Measurements from ENCODE around the gene KIAA1191.

DNA sequence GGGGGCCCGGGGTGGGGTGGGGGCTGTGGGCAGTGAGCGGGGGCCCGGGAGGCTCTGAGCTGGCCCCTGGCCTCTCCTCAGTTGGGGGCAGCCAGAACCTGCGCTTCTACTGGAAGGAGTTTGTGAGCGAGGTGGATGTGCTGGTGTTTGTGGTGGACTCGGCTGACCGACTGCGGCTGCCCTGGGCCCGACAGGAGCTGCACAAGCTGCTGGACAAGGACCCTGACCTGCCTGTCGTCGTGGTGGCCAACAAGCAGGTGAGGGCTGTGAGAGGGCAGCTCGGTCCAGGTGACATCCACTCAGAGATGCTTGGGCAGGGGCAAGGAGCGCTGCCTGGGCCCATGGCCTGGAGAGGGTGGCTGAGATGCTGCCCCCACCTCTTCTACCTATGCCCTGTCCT is 7.2 kb upstream of the KIAA1191 start:
- TF ChIP-seq, protein P1, sequence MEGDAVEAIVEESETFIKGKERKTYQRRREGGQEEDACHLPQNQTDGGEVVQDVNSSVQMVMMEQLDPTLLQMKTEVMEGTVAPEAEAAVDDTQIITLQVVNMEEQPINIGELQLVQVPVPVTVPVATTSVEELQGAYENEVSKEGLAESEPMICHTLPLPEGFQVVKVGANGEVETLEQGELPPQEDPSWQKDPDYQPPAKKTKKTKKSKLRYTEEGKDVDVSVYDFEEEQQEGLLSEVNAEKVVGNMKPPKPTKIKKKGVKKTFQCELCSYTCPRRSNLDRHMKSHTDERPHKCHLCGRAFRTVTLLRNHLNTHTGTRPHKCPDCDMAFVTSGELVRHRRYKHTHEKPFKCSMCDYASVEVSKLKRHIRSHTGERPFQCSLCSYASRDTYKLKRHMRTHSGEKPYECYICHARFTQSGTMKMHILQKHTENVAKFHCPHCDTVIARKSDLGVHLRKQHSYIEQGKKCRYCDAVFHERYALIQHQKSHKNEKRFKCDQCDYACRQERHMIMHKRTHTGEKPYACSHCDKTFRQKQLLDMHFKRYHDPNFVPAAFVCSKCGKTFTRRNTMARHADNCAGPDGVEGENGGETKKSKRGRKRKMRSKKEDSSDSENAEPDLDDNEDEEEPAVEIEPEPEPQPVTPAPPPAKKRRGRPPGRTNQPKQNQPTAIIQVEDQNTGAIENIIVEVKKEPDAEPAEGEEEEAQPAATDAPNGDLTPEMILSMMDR (IDR thresholded peaks at IDR 0.05 in 2 of 3, conservative IDR thresholded peaks at IDR 0.05 in 1 of 3; ENCODE audit: insufficient read depth in 2 of 3, low read depth in 1 of 3, low read length in 3 of 3), result no peak
- TF ChIP-seq ZNF239 (CRISPR knock-in tag; IDR thresholded peaks at IDR 0.05), result no peak
- no peak for TF ChIP-seq HDGF (IDR thresholded peaks at IDR 0.05)
- no peak for TF ChIP-seq KLF13 (tag; IDR thresholded peaks at IDR 0.05; ENCODE audit: borderline replicate concordance, low read depth)
- no peak for TF ChIP-seq POLR2AphosphoS5 (IDR thresholded peaks at IDR 0.05; ENCODE audit: control insufficient read depth, insufficient read depth, low read depth, low read length)
- no peak for TF ChIP-seq MGA (IDR thresholded peaks at IDR 0.05)
- no peak for TF ChIP-seq EZH2 (IDR thresholded peaks at IDR 0.05; ENCODE audit: borderline replicate concordance, low read depth, low read length)
- TF ChIP-seq BRD4 (IDR thresholded peaks at IDR 0.05), result no peak
- no peak for TF ChIP-seq GABPB1 (CRISPR knock-in tag; IDR thresholded peaks at IDR 0.05)
